ENCODE data around the gene LENEP. TPM values are rescaled to one million over a fixed set of nuclear protein-coding genes. Genes with fewer than 3 reads are reported as not detected.

Gene LENEP
- total RNA-seq, 1 donor from 2014 or later: not detected

GRCh38 chr1:155010211-155010918 lies 17.0 kb downstream of the LENEP start:
- no peak for DNase-seq (ENCODE audit: low spot score)

- no peak for DNase-seq (ENCODE audit: low spot score)
These were observed 17.6 kb downstream of the LENEP start for GRCh38 chr1:155011004-155011416.

- no peak for DNase-seq (ENCODE audit: low spot score)
These were observed 18.1 kb downstream of the LENEP start for GRCh38 chr1:155011437-155012025.

DNA sequence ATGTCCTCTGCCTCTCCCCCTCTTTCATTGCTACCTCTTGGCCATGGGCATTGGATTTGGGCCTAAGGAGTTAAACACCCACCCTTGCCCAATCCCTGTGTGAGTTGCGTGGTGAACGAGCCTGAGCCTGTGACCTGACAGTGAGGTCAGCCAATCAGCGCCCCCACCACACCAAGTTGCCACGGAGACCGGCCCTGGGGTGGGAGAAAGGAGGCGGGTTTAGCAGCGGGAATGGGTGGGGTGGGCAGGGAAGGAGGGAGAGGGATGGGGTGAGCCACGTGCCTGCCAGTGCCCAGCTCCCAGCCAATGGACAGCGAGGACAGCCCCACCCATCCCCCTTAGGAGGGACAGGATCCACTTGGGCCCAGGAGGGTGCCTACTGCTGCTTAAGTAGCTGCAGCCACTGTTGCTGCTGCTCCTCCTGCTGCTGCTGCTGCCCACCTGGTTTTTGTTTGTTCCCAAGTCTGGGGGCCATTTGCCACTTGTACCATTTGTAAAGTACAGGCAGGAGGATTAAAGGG lies 18.7 kb downstream of the LENEP start:
- no peak for DNase-seq (ENCODE audit: low spot score)

DNA sequence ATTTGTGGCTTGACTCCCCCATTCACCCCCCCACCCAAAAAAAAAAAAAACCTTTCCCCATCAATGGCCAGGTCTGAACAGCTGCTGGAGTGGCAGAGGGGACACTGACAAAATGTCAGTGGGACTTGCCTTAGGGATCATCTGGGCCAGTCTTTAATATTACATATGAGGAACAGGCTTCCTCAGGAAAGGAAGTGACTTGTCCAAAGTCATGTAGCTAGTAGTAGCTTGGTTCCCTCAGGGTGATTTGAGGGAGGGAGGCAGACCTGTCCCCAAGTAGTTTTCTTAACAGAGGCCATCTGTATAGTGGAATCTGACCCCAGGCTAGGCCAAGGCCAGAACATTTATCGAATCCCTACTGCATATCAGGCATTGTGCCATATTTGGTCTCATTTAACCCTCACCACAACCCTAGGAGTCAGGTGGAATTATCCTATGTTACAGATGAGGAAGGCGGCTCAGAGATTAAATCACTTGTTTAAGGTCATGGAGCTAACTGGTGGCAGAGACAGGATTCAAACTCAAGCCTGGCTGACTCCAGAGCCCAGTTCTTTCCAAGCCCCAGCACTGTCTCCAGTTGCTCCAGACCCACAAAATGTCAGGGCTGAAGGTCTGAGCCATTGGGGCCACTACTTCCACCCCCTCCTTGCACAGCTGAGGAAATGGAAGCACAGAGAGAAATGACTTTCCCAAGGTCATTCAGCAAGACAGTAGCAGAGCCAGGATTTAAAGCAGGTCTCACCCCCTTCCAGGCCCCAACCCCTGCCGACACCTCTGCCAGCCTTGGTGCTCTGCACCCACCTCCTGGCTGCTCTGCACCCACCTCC lies 19.6 kb downstream of the LENEP start:
- no peak for DNase-seq (ENCODE audit: low spot score)

GRCh38 chr1:155013632-155014031 lies 20.2 kb downstream of the LENEP start:
- DNase-seq (ENCODE audit: low spot score): no peak

DNA sequence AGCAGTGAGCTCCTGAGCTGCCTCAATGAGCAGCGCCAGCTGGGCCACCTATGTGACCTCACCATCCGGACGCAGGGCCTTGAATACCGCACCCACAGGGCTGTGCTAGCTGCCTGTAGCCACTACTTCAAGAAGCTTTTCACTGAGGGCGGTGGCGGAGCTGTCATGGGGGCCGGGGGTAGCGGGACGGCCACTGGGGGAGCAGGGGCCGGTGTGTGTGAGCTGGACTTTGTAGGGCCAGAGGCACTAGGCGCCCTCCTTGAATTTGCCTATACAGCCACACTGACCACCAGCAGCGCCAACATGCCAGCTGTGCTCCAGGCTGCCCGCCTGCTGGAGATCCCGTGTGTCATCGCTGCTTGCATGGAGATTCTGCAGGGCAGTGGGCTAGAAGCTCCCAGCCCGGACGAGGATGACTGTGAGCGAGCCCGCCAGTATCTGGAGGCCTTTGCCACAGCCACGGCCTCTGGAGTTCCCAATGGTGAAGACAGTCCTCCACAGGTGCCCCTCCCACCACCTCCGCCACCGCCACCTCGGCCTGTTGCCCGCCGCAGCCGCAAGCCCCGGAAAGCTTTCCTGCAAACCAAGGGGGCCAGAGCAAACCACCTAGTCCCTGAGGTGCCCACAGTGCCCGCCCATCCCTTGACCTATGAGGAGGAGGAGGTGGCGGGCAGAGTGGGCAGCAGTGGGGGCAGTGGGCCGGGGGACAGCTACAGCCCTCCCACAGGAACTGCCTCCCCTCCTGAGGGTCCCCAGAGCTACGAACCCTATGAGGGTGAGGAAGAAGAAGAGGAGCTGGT lies 21.5 kb downstream of the LENEP start:
- no peak for DNase-seq (ENCODE audit: low spot score)

GRCh38 chr1:155015527-155016230 lies 22.3 kb downstream of the LENEP start:
- DNase-seq (ENCODE audit: low spot score): no peak

DNA sequence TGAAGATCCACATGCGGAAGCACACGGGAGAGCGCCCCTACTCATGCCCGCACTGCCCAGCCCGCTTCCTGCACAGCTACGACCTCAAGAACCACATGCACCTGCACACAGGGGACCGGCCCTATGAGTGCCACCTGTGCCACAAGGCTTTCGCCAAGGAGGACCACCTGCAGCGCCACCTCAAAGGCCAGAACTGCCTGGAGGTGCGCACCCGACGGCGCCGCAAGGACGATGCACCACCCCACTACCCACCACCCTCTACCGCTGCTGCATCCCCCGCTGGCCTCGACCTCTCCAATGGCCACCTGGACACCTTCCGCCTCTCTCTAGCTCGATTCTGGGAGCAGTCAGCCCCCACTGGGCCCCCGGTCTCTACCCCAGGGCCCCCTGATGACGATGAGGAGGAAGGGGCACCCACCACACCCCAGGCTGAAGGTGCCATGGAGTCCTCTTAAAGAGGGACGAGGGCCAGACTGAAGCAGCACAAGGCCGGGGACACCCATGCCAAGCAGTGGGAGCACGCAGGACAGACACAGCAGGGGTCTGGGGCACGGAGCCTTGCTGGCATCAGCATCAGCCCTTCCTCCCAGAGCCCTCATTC lies 22.9 kb downstream of the LENEP start:
- no peak for DNase-seq (ENCODE audit: low spot score)

- peak; percentile 97 for DNase-seq (ENCODE audit: low spot score)
These were observed 23.9 kb downstream of the LENEP start for GRCh38 chr1:155017041-155017945.

DNA sequence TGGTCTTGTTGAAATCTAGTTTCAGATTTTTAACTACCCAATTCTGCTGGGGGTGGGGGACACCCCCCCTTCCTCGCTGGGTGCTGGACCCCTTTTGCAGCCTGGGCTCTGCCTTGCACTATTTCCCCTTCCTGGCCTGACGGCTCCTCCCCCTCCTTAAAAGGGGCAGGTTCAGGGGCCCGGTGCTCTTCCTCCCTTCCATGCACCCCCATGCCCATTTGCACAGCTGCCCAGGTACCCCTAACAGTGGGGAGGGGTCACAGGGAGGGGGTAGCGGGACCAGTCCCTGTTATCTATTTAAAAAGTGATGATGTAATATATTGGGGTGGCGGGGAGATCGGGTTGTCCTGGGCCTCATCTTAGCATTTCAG lies 24.5 kb downstream of the LENEP start:
- no peak for DNase-seq (ENCODE audit: low spot score)

GRCh38 chr1:155018617-155019348 lies 25.4 kb downstream of the LENEP start:
- no peak for DNase-seq (ENCODE audit: low spot score)

GRCh38 chr1:155019377-155020245 lies 26.2 kb downstream of the LENEP start:
- DNase-seq (ENCODE audit: low spot score): no peak

- no peak for DNase-seq (ENCODE audit: low spot score)
These were observed 28.9 kb downstream of the LENEP start for GRCh38 chr1:155022136-155022926.

DNA sequence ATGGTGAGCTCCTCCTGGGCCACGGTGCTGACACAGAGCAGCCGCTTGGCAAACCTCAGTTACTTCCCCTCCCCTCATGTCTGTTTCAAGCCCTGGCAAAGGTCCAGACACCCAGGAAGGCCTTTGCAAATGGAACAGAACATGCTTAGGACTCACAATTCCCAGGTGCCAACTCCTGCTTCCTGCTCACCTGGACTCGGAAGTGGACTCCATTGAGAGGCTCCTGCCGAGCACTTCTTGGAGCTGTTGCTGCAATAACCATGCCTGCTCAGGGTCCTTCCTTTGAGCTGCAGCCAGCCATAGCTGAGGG lies 29.5 kb downstream of the LENEP start:
- no peak for DNase-seq (ENCODE audit: low spot score)

- DNase-seq (ENCODE audit: low spot score): no peak
These were observed 30.2 kb downstream of the LENEP start for GRCh38 chr1:155023627-155024026.

DNA sequence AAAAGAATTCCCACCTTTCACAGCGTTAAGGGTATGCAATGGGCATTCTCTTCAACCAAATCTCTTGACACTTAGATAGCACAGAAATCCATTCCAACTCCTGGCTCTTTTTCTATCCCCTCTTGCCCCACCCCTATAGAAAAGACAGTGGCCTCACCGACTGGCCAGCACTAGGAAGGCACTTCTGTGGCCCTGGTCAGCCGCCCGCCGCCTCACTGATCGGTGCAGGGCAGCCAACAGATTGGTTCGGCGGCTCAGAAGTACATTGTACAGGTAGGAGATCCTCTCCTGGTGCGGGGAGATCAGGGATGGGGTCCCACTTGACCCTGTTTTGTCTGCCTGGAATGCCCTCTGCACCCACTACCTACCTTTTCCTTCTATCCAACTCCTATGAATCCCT lies 30.9 kb downstream of the LENEP start:
- DNase-seq (ENCODE audit: low spot score): no peak

All from mesenteric fat pad (tissue), 1 donor.